HepG2 (cell line): Measurements from ENCODE around the gene XPO5. TPM values are rescaled to one million over a fixed set of nuclear protein-coding genes. Genes with fewer than 3 reads are reported as not detected.

ENCODE experiments used
- ARNTL ChIP-seq: sonication (generic); formaldehyde crosslinking; IDR thresholded peaks from 2 replicates; pipeline ENCODE4 v1.4.0; 2020; ENCODE audit warnings: mild to moderate bottlenecking, missing genetic modification reagents
- DNMT3B ChIP-seq: conservative IDR thresholded peaks from 2 replicates; pipeline ENCODE4 v1.6.1; 2016; ENCODE audit warnings: missing biosample characterization, control low read depth
- FOXC1 ChIP-seq: sonication (generic); formaldehyde crosslinking; IDR thresholded peaks from 2 replicates; pipeline ENCODE4 v1.8.0; 2022; ENCODE audit warnings: mild to moderate bottlenecking, missing genetic modification reagents, borderline replicate concordance
- HNF4A ChIP-seq: sonication (generic); formaldehyde crosslinking; IDR thresholded peaks from 2 replicates; pipeline ENCODE4 v1.4.0; 2020; ENCODE audit warnings: missing genetic modification reagents
- NCOA5 ChIP-seq: sonication (generic); formaldehyde crosslinking; IDR thresholded peaks from 2 replicates; pipeline ENCODE4 v1.4.0; 2020; ENCODE audit warnings: missing genetic modification reagents
- NFRKB ChIP-seq: fragments of 450-650 bp; IDR thresholded peaks from 2 replicates; pipeline ENCODE4 v1.6.1; 2017
- PATZ1 ChIP-seq: sonication (generic); formaldehyde crosslinking; IDR thresholded peaks from 2 replicates; pipeline ENCODE4 v1.4.0; 2020; ENCODE audit warnings: missing genetic modification reagents
- PHF20 ChIP-seq: sonication (generic); formaldehyde crosslinking; IDR thresholded peaks from 2 replicates; pipeline ENCODE4 v1.5.0; 2020; ENCODE audit warnings: mild to moderate bottlenecking, missing genetic modification reagents
- RARG ChIP-seq: sonication (generic); formaldehyde crosslinking; IDR thresholded peaks from 2 replicates; pipeline ENCODE4 v1.4.0; 2020; ENCODE audit warnings: low read depth, mild to moderate bottlenecking, missing genetic modification reagents
- SP1 ChIP-seq, 2 experiments: fragments of 450-650 bp in 1 of 2; sonication (generic) in 1 of 2; formaldehyde crosslinking in 1 of 2; IDR thresholded peaks; 2 replicates each; pipeline versions ENCODE4 v1.4.0 to v1.6.1; 2016 to 2020; ENCODE audit warnings: missing genetic modification reagents in 1 of 2
- TARDBP ChIP-seq: sonication (generic); formaldehyde crosslinking; IDR thresholded peaks from 2 replicates; pipeline ENCODE4 v1.8.0; 2022; ENCODE audit warnings: mild to moderate bottlenecking, missing genetic modification reagents
- YEATS4 ChIP-seq: sonication (generic); formaldehyde crosslinking; IDR thresholded peaks from 2 replicates; pipeline ENCODE4 v1.4.0; 2020; ENCODE audit warnings: missing genetic modification reagents, borderline replicate concordance
- ZC3H13 ChIP-seq: sonication (generic); formaldehyde crosslinking; IDR thresholded peaks from 2 replicates; pipeline ENCODE4 v1.8.1; 2023; ENCODE audit warnings: mild to moderate bottlenecking, missing genetic modification reagents, moderate library complexity
- ZNF691 ChIP-seq: sonication (generic); formaldehyde crosslinking; IDR thresholded peaks from 2 replicates; pipeline ENCODE4 v1.4.0; 2020; ENCODE audit warnings: missing genetic modification reagents, low read depth, mild to moderate bottlenecking, borderline replicate concordance
- ZNF816 ChIP-seq: sonication (generic); formaldehyde crosslinking; IDR thresholded peaks from 2 replicates; pipeline ENCODE4 v1.8.0; 2022; ENCODE audit warnings: missing genetic modification reagents, mild to moderate bottlenecking, borderline replicate concordance
- polyA plus RNA-seq, 8 experiments: library from polyadenylated mRNA; depleted of rRNA in 3 of 8; stranded (reverse) in 7 of 8; unstranded in 1 of 8; fragments of >200 nt; fragmentation: Illumina TruSeq in 4 of 8; extraction: Trizol in 4 of 8; gene quantifications; 2 replicates each; pipeline versions ENCODE4 v1.2.1 to v1.2.3, GENCODE V29; 2011 to 2016; ENCODE audit warnings: low read depth in 4 of 8, missing spikeins in 1 of 8, mixed read lengths in 1 of 8; ENCODE audit not compliant: insufficient read depth in 1 of 8
- total RNA-seq, 5 experiments: library from RNA; depleted of rRNA; stranded (reverse); fragments of >200 nt; fragmentation: Illumina TruSeq; extraction: Trizol; gene quantifications; 2 replicates each; pipeline ENCODE4 v1.2.3, GENCODE V29; 2016; ENCODE audit warnings: low read depth in 1 of 5
- TF ChIP-seq, protein P1 (sequence below), 2 experiments: sonication (generic) in 1 of 2; formaldehyde crosslinking in 1 of 2; IDR thresholded peaks; 2 replicates each; pipeline versions ENCODE4 v1.6.1 to v1.9.0; 2014 to 2022; ENCODE audit warnings: antibody characterized with exemption in 1 of 2, borderline replicate concordance in 1 of 2, inconsistent platforms in 1 of 2, low read depth in 1 of 2, missing genetic modification reagents in 1 of 2
- TF ChIP-seq, protein P2 (sequence below): sonication (generic); formaldehyde crosslinking; IDR thresholded peaks from 2 replicates; pipeline ENCODE4 v1.5.1; 2020; ENCODE audit warnings: missing genetic modification reagents, mild to moderate bottlenecking, borderline replicate concordance

The XPO5 gene
- total and polyA plus RNA-seq, 2 of the 13 experiments (the other 11 are each of a cell fraction or from before 2014, with no cell fraction given) = 52.2 to 68.0 TPM

DNA sequence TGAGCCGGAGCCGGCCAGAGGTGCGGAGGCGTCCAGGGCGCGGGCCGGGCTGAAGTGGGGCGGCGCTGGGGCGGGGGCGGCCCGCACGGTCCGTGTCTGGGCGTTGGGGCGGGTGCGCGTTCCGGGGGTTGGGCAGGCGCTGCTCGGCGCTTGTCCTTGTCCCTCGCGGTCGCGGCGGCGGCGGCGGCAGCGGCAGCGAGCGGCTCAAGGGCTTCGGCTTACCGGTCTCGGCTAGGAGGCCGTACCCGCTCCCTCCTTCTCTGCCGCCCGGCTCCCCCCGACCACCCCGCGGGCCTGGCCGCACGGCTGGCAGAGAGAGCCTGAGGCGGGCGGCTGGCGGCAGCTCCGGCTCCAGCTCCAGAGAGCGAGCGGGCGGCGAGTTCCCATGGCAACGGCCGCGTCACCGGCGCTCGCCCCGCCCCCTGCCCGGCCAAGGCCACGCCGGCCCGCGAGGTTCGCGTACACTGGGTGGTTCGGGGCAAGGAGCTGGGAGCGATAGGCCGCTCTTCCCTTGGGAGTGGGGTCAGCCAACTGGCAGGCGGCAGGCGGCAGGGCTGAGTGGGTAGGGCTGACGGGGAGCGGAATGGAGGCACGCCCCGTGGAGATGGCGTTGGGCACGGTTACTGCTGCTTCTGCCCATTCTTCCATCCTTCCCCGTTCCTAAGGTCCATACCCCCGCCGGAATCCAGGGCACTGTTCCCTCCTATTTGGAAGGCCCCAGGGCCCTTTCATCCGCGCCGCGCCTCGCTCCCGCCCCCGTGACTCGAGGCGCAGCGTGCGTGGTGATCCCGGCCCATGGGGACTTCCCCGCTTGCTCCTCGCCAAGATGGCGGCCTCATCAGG lies 65.6 kb downstream of the XPO5 start, which contains the start of gene LRRC73 (continued):
- TF ChIP-seq, protein P1, sequence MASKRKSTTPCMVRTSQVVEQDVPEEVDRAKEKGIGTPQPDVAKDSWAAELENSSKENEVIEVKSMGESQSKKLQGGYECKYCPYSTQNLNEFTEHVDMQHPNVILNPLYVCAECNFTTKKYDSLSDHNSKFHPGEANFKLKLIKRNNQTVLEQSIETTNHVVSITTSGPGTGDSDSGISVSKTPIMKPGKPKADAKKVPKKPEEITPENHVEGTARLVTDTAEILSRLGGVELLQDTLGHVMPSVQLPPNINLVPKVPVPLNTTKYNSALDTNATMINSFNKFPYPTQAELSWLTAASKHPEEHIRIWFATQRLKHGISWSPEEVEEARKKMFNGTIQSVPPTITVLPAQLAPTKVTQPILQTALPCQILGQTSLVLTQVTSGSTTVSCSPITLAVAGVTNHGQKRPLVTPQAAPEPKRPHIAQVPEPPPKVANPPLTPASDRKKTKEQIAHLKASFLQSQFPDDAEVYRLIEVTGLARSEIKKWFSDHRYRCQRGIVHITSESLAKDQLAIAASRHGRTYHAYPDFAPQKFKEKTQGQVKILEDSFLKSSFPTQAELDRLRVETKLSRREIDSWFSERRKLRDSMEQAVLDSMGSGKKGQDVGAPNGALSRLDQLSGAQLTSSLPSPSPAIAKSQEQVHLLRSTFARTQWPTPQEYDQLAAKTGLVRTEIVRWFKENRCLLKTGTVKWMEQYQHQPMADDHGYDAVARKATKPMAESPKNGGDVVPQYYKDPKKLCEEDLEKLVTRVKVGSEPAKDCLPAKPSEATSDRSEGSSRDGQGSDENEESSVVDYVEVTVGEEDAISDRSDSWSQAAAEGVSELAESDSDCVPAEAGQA (IDR thresholded peaks at IDR 0.05; ENCODE audit: low read depth) = no peak
- TF ChIP-seq, protein P1 (CRISPR knock-in tag; IDR thresholded peaks at IDR 0.05; ENCODE audit: borderline replicate concordance) = no peak
- TF ChIP-seq TARDBP (0 out of 2 replicates have a peak, but pooled peaks have one; percentile 50), PATZ1 (CRISPR knock-in tag) (0 out of 2 replicates have a peak, but pooled peaks have one; percentile 38), ARNTL (CRISPR knock-in tag) (no peak), ZNF816 (CRISPR knock-in tag) (no peak), FOXC1 (CRISPR knock-in tag) (peak; percentile 47), HNF4A (CRISPR knock-in tag) (no peak), PHF20 (CRISPR knock-in tag) (peak; percentile 54; the same call in 1 of the 2 replicates), ZNF691 (CRISPR knock-in tag) (peak; percentile 82), NFRKB (no peak), ZC3H13 (CRISPR knock-in tag) (peak; percentile 92), SP1 (IDR thresholded peaks at IDR 0.05) (no peak), SP1 (CRISPR knock-in tag; IDR thresholded peaks at IDR 0.05) (peak; percentile 91), YEATS4 (CRISPR knock-in tag) (0 out of 2 replicates have a peak, but pooled peaks have one; percentile 22), RARG (CRISPR knock-in tag) (no peak), DNMT3B (CRISPR knock-in tag) (no peak), NCOA5 (CRISPR knock-in tag) (no peak)
- TF ChIP-seq, protein P2, sequence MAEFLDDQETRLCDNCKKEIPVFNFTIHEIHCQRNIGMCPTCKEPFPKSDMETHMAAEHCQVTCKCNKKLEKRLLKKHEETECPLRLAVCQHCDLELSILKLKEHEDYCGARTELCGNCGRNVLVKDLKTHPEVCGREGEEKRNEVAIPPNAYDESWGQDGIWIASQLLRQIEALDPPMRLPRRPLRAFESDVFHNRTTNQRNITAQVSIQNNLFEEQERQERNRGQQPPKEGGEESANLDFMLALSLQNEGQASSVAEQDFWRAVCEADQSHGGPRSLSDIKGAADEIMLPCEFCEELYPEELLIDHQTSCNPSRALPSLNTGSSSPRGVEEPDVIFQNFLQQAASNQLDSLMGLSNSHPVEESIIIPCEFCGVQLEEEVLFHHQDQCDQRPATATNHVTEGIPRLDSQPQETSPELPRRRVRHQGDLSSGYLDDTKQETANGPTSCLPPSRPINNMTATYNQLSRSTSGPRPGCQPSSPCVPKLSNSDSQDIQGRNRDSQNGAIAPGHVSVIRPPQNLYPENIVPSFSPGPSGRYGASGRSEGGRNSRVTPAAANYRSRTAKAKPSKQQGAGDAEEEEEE (CRISPR knock-in tag) = no peak
